GM23338 (cell line): ENCODE measurements around the gene SH2D3C. TPM values are rescaled to one million over a fixed set of nuclear protein-coding genes. Genes with fewer than 3 reads are reported as not detected.

Experiments used
- ATAC-seq: fragments of 200-7000 bp; cut with Tn5 transposase; 3 replicates; pipeline ENCODE4 v1.9.1; 2020
- DNase-seq: peaks from one replicate; pipeline ENCODE4 v3.0.0-alpha.2; 2015; ENCODE audit warnings: low spot score
- H2AFZ ChIP-seq: fragments of 200-600 bp; sonication (generic); 2 replicates; pipeline ENCODE4 v1.8.0; 2016; ENCODE audit warnings: antibody characterized with exemption, mild to moderate bottlenecking, moderate library complexity
- H3F3A ChIP-seq: fragments of 200-600 bp; sonication (generic); replicated peaks from 2 replicates; pipeline ENCODE4 v1.8.0; 2017; ENCODE audit warnings: antibody characterized with exemption, mixed run types, low read depth
- H3K27ac ChIP-seq: fragments of 200-600 bp; sonication (generic); 2 replicates; pipeline ENCODE4 v1.6.1; 2016; ENCODE audit warnings: low read depth
- H3K27me3 ChIP-seq: fragments of 200-600 bp; sonication (generic); 2 replicates; pipeline ENCODE4 v1.8.0; 2016; ENCODE audit warnings: mild to moderate bottlenecking, mixed run types, moderate library complexity; ENCODE audit not compliant: insufficient read depth
- H3K36me3 ChIP-seq: fragments of 200-600 bp; sonication (generic); 2 replicates; pipeline ENCODE4 v1.8.0; 2016; ENCODE audit warnings: mild to moderate bottlenecking; ENCODE audit not compliant: insufficient read depth
- H3K4me1 ChIP-seq: fragments of 200-600 bp; sonication (generic); 2 replicates; pipeline ENCODE4 v1.8.0; 2016; ENCODE audit warnings: mild to moderate bottlenecking, moderate library complexity; ENCODE audit not compliant: insufficient read depth
- H3K4me2 ChIP-seq: fragments of 200-600 bp; sonication (generic); 2 replicates; pipeline ENCODE4 v1.7.1; 2017; ENCODE audit warnings: mixed run types
- H3K4me3 ChIP-seq: fragments of 200-600 bp; sonication (generic); 2 replicates; pipeline ENCODE4 v1.6.1; 2016; ENCODE audit warnings: mixed run types
- H3K79me2 ChIP-seq: fragments of 200-600 bp; sonication (generic); replicated peaks from 2 replicates; pipeline ENCODE4 v1.8.0; 2017; ENCODE audit warnings: mild to moderate bottlenecking; ENCODE audit not compliant: insufficient read depth
- H3K9me2 ChIP-seq: fragments of 200-600 bp; sonication (generic); 2 replicates; pipeline ENCODE4 v1.8.0; 2017; ENCODE audit not compliant: insufficient read depth
- H4K20me1 ChIP-seq: fragments of 200-600 bp; sonication (generic); replicated peaks from 2 replicates; pipeline ENCODE4 v1.8.0; 2017; ENCODE audit warnings: mild to moderate bottlenecking; ENCODE audit not compliant: insufficient read depth
- H3K27ac Mint-ChIP-seq: 2 replicates; pipeline ENCODE4 v1.8.0; 2020; ENCODE audit warnings: inconsistent platforms, mild to moderate bottlenecking, moderate library complexity, mixed read lengths
- H3K27me3 Mint-ChIP-seq: 3 replicates; pipeline ENCODE4 v1.8.0; 2022; ENCODE audit warnings: low read depth, mild to moderate bottlenecking, moderate library complexity, mixed read lengths, inconsistent platforms; ENCODE audit not compliant: insufficient read depth, poor library complexity
- H3K36me3 Mint-ChIP-seq: 3 replicates; pipeline ENCODE4 v1.8.0; 2021; ENCODE audit warnings: low read depth, mild to moderate bottlenecking, inconsistent platforms, moderate library complexity, mixed read lengths
- H3K4me1 Mint-ChIP-seq: 3 replicates; pipeline ENCODE4 v1.8.0; 2020; ENCODE audit warnings: mild to moderate bottlenecking, inconsistent platforms, mixed read lengths
- H3K4me3 Mint-ChIP-seq: 3 replicates; pipeline ENCODE4 v1.8.0; 2021; ENCODE audit warnings: moderate library complexity, mild to moderate bottlenecking, inconsistent platforms, mixed read lengths
- H3K9me3 Mint-ChIP-seq: 3 replicates; pipeline ENCODE4 v1.8.0; 2020; ENCODE audit warnings: moderate library complexity, mild to moderate bottlenecking, inconsistent platforms, mixed read lengths
- CREB1 ChIP-seq: fragments of 250-450 bp; sonication (Bioruptor Pico); IDR thresholded peaks from 2 replicates; pipeline ENCODE4 v1.5.0; 2020; ENCODE audit warnings: low read depth, mild to moderate bottlenecking, moderate library complexity
- CTCF ChIP-seq, 2 experiments: fragments of 200-600 bp in 1 of 2; sonication (generic) in 1 of 2; conservative IDR thresholded peaks; 2 replicates each; pipeline versions ENCODE4 v1.5.1 to v1.6.1; 2016 to 2017; ENCODE audit warnings: antibody characterized with exemption in 2 of 2, low read depth in 2 of 2, mild to moderate bottlenecking in 2 of 2, moderate library complexity in 1 of 2
- ETS1 ChIP-seq: IDR thresholded peaks from 2 replicates; pipeline ENCODE4 v1.6.1; 2016; ENCODE audit warnings: antibody characterized with exemption
- EZH2phosphoT487 ChIP-seq: fragments of 200-600 bp; sonication (generic); IDR thresholded peaks from one replicate; pipeline ENCODE4 v1.8.1; 2018; ENCODE audit warnings: antibody characterized with exemption; ENCODE audit not compliant: unreplicated experiment
- POLR2AphosphoS5 ChIP-seq: IDR thresholded peaks from 2 replicates; pipeline ENCODE4 v1.6.1; 2016; ENCODE audit warnings: antibody characterized with exemption, low read depth
- STAT1 ChIP-seq: IDR thresholded peaks from one replicate; pipeline ENCODE4 v1.6.1; 2016; ENCODE audit warnings: antibody characterized with exemption; ENCODE audit not compliant: unreplicated experiment
- ZNF114 ChIP-seq: fragments of 250-450 bp; sonication (Bioruptor Pico); IDR thresholded peaks from 2 replicates; pipeline ENCODE4 v1.5.0; 2020; ENCODE audit warnings: mild to moderate bottlenecking, moderate library complexity
- ZNF331 ChIP-seq: fragments of 250-450 bp; sonication (Bioruptor Pico); IDR thresholded peaks from 2 replicates; pipeline ENCODE4 v1.5.0; 2020; ENCODE audit warnings: low read depth, mild to moderate bottlenecking, moderate library complexity
- polyA plus RNA-seq: library from polyadenylated mRNA; unstranded; fragments of >200 nt; fragmentation: Nextera tagmentation; extraction: Ambion mirVana; gene quantifications from 2 replicates; pipeline ENCODE4 v1.2.1, GENCODE V29; 2016
- total RNA-seq: library from RNA; depleted of rRNA; stranded (reverse); fragments of >200 nt; shearing (Covaris generic); gene quantifications from 2 replicates; pipeline ENCODE4 v1.2.3, GENCODE V29; 2014
- TF ChIP-seq, protein P1 (sequence below): fragments of 250-450 bp; sonication (Bioruptor Pico); IDR thresholded peaks from 2 replicates; pipeline ENCODE4 v1.5.0; 2020; ENCODE audit warnings: mild to moderate bottlenecking, moderate library complexity

The SH2D3C gene
- total and polyA plus RNA-seq, 2 experiments from 2014 or later = 4.2 to 4.5 TPM

DNA sequence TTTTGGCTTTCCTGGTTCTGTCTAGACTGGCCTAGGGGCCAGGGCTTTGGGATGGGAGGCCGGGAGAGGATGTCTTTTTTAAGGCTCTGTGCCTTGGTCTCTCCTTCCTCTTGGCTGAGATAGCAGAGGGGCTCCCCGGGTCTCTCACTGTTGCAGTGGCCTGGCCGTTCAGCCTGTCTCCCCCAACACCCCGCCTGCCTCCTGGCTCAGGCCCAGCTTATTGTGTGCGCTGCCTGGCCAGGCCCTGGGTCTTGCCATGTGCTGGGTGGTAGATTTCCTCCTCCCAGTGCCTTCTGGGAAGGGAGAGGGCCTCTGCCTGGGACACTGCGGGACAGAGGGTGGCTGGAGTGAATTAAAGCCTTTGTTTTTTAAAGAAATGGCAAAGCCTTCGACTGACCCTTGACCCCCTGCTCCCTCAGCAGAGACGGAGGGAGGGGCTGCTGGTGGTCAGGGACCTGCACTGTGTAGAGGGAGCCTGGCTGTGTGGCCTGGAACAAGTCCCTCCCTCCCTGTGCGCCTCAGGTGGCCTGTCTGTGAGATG lies 35.3 kb upstream of the SH2D3C start:
- Mint-ChIP-seq H3K9me3 (no peaks in the 10 kb centered on the region), H3K36me3 (peaks cover 44% of the 10 kb centered on the region), H3K4me1 (no peaks in the 10 kb centered on the region), H3K27me3 (peaks cover 25% of the 10 kb centered on the region), H3K4me3 (no peak overlapping the region), H3K27ac (no peak overlapping the region)
- Histone ChIP-seq H3K4me3 (no peak overlapping the region), H3K9me2 (no peaks in the 10 kb centered on the region), H3K36me3 (peaks cover 8% of the 10 kb centered on the region), H3K79me2 (no peaks in the 10 kb centered on the region), H3K27me3 (no peaks in the 10 kb centered on the region), H3F3A (peaks cover 8% of the 10 kb centered on the region), H3K4me1 (no peaks in the 10 kb centered on the region; the same call in 1 of the 2 replicates), H3K4me2 (no peak overlapping the region), H4K20me1 (peaks cover 6% of the 10 kb centered on the region; the same call in 1 of the 2 replicates), H3K27ac (no peak overlapping the region), H2AFZ (no peak overlapping the region)
- no peak for ATAC-seq
- no peak for TF ChIP-seq STAT1
- no peak for TF ChIP-seq CTCF (conservative IDR thresholded peaks at IDR 0.05; ENCODE audit: low read depth in 2 of 2)
- TF ChIP-seq POLR2AphosphoS5 = no peak
- TF ChIP-seq EZH2phosphoT487 = no peak
- TF ChIP-seq, protein P1, sequence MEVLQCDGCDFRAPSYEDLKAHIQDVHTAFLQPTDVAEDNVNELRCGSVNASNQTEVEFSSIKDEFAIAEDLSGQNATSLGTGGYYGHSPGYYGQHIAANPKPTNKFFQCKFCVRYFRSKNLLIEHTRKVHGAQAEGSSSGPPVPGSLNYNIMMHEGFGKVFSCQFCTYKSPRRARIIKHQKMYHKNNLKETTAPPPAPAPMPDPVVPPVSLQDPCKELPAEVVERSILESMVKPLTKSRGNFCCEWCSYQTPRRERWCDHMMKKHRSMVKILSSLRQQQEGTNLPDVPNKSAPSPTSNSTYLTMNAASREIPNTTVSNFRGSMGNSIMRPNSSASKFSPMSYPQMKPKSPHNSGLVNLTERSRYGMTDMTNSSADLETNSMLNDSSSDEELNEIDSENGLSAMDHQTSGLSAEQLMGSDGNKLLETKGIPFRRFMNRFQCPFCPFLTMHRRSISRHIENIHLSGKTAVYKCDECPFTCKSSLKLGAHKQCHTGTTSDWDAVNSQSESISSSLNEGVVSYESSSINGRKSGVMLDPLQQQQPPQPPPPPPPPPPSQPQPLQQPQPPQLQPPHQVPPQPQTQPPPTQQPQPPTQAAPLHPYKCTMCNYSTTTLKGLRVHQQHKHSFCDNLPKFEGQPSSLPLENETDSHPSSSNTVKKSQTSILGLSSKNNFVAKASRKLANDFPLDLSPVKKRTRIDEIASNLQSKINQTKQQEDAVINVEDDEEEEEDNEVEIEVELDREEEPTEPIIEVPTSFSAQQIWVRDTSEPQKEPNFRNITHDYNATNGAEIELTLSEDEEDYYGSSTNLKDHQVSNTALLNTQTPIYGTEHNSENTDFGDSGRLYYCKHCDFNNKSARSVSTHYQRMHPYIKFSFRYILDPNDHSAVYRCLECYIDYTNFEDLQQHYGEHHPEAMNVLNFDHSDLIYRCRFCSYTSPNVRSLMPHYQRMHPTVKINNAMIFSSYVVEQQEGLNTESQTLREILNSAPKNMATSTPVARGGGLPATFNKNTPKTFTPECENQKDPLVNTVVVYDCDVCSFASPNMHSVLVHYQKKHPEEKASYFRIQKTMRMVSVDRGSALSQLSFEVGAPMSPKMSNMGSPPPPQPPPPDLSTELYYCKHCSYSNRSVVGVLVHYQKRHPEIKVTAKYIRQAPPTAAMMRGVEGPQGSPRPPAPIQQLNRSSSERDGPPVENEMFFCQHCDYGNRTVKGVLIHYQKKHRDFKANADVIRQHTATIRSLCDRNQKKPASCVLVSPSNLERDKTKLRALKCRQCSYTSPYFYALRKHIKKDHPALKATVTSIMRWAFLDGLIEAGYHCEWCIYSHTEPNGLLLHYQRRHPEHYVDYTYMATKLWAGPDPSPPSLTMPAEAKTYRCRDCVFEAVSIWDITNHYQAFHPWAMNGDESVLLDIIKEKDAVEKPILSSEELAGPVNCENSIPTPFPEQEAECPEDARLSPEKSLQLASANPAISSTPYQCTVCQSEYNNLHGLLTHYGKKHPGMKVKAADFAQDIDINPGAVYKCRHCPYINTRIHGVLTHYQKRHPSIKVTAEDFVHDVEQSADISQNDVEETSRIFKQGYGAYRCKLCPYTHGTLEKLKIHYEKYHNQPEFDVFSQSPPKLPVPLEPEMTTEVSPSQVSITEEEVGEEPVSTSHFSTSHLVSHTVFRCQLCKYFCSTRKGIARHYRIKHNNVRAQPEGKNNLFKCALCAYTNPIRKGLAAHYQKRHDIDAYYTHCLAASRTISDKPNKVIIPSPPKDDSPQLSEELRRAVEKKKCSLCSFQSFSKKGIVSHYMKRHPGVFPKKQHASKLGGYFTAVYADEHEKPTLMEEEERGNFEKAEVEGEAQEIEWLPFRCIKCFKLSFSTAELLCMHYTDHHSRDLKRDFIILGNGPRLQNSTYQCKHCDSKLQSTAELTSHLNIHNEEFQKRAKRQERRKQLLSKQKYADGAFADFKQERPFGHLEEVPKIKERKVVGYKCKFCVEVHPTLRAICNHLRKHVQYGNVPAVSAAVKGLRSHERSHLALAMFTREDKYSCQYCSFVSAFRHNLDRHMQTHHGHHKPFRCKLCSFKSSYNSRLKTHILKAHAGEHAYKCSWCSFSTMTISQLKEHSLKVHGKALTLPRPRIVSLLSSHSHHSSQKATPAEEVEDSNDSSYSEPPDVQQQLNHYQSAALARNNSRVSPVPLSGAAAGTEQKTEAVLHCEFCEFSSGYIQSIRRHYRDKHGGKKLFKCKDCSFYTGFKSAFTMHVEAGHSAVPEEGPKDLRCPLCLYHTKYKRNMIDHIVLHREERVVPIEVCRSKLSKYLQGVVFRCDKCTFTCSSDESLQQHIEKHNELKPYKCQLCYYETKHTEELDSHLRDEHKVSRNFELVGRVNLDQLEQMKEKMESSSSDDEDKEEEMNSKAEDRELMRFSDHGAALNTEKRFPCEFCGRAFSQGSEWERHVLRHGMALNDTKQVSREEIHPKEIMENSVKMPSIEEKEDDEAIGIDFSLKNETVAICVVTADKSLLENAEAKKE = no peak
- no peak for TF ChIP-seq ETS1
- TF ChIP-seq ZNF114 = no peak
- TF ChIP-seq ZNF331 (CRISPR knock-in tag) = no peak
- no peak for TF ChIP-seq CREB1 (CRISPR knock-in tag)
- DNase-seq = no peak
